ENCODE results near the gene HOXA4. TPM values are rescaled to one million over a fixed set of nuclear protein-coding genes. Genes with fewer than 3 reads are reported as not detected.

HOXA4 gene
- total RNA-seq, 1 experiment from 2014 or later, result 0.57 TPM

Small RNA genes within 50 kb of the gene (small RNA-seq; reads per million reads assigned to genes)
- gene AC004080.5 (0 reads per million in 2 experiments), gene RF01977 (0 reads per million in 2 experiments)

Other genes with a start within 250 kb of the HOXA4 start
- 0.87 TPM in 1 of 2 replicates, not detected in the other for gene HOXA1, start 34.8 kb downstream of the HOXA4 start, total RNA-seq (2014; rRNA removed; shearing (Covaris generic))
- gene HOXA2, start 28.1 kb downstream of the HOXA4 start, total RNA-seq (2014; rRNA removed; shearing (Covaris generic)), result 1.8 and 3.0 TPM in 2 replicates
- 7.5 and 12.8 TPM in 2 replicates for gene HOXA5, start 12.9 kb upstream of the HOXA4 start, total RNA-seq (2014; rRNA removed; shearing (Covaris generic))
- gene HOXA6, start 17.0 kb upstream of the HOXA4 start, total RNA-seq (2014; rRNA removed; shearing (Covaris generic)), result 6.7 and 8.3 TPM in 2 replicates
- 4.4 and 5.8 TPM in 2 replicates for gene HOXA3, start 21.8 kb upstream of the HOXA4 start, total RNA-seq (2014; rRNA removed; shearing (Covaris generic))
- gene HOXA7, start 25.9 kb upstream of the HOXA4 start, total RNA-seq (2014; rRNA removed; shearing (Covaris generic)), result 3.8 and 4.1 TPM in 2 replicates
- 5.1 and 7.8 TPM in 2 replicates for gene HOXA9, start 34.8 kb upstream of the HOXA4 start, total RNA-seq (2014; rRNA removed; shearing (Covaris generic))
- 9.8 and 11.9 TPM in 2 replicates for gene HOXA10, start 43.6 kb upstream of the HOXA4 start, total RNA-seq (2014; rRNA removed; shearing (Covaris generic))
- 6.7 and 7.1 TPM in 2 replicates for gene HOXA11, start 54.5 kb upstream of the HOXA4 start, total RNA-seq (2014; rRNA removed; shearing (Covaris generic))
- 1.9 and 2.7 TPM in 2 replicates for gene HOXA13, start 69.3 kb upstream of the HOXA4 start, total RNA-seq (2014; rRNA removed; shearing (Covaris generic))
- gene EVX1, start 112.0 kb upstream of the HOXA4 start, total RNA-seq (2014; rRNA removed; shearing (Covaris generic)), result 0.12 TPM in 1 of 2 replicates, not detected in the other